Panc1 (cell line): ENCODE data around the gene MIOX. TPM values are rescaled to one million over a fixed set of nuclear protein-coding genes. Genes with fewer than 3 reads are reported as not detected.
A peak's percentile ranks its signal among the peaks of the same experiment; 100 is the strongest.

Experiments
- ATAC-seq: fragments of 200-7000 bp; cut with Tn5 transposase; 2 replicates; pipeline ENCODE4 v1.9.1; 2020; ENCODE audit warnings: mild to moderate bottlenecking, moderate library complexity
- BruUV-seq: library from RNA; stranded (reverse); fragments of 400-500 nt; replicated peaks from 2 replicates; lab custom pipeline; 2021; lab: Mats Ljungman, UMichigan
- CTCF ChIA-PET: fragments of 300-600 bp; sonication (Branson Sonifier 250); formaldehyde crosslinking; loops from one replicate; lab custom pipeline; 2022; ENCODE audit warnings: antibody characterized with exemption; lab: Charles Lee
- POLR2A ChIA-PET: fragments of 300-600 bp; sonication (Branson Sonifier 250); formaldehyde crosslinking; loops from one replicate; lab custom pipeline; 2022; ENCODE audit warnings: antibody characterized with exemption; lab: Charles Lee
- DNase-seq: peaks from one replicate; pipeline ENCODE4 v3.0.0-alpha.2; 2010; ENCODE audit warnings: low read depth, low spot score
- H3K27ac ChIP-seq: 2 replicates; pipeline ENCODE4 v1.5.1; 2011; ENCODE audit warnings: mild to moderate bottlenecking, low read length, inconsistent platforms
- H3K27me3 ChIP-seq: fragments of 200-500 bp; sonication (Bioruptor generic); 2 replicates; pipeline ENCODE4 v1.6.0; 2014; ENCODE audit warnings: low read length, inconsistent platforms; ENCODE audit not compliant: control insufficient read depth, insufficient read depth
- H3K36me3 ChIP-seq: fragments of 200-500 bp; sonication (Bioruptor generic); 2 replicates; pipeline ENCODE4 v1.5.1; 2014; ENCODE audit warnings: inconsistent platforms, mild to moderate bottlenecking, low read length, moderate library complexity; ENCODE audit not compliant: control insufficient read depth, insufficient read depth
- H3K4me1 ChIP-seq: 2 replicates; pipeline ENCODE4 v1.5.1; 2011; ENCODE audit warnings: inconsistent platforms, mild to moderate bottlenecking, low read length, moderate library complexity; ENCODE audit not compliant: control insufficient read depth, insufficient read depth
- H3K4me3 ChIP-seq, 2 experiments: 2 replicates each; pipeline ENCODE4 v1.5.1; 2011 to 2012; ENCODE audit warnings: low read depth in 2 of 2, low read length in 2 of 2, mild to moderate bottlenecking in 2 of 2, inconsistent platforms in 1 of 2, moderate library complexity in 1 of 2
- H3K9me3 ChIP-seq: fragments of 200-500 bp; sonication (Bioruptor generic); 2 replicates; pipeline ENCODE4 v1.5.1; 2014; ENCODE audit warnings: low read depth, mild to moderate bottlenecking, inconsistent platforms, low read length, moderate library complexity; ENCODE audit not compliant: control insufficient read depth, insufficient read depth
- POLR2AphosphoS5 ChIP-seq: IDR thresholded peaks from 2 replicates; pipeline ENCODE4 v1.6.1; 2012; ENCODE audit warnings: mild to moderate bottlenecking, low read depth, low read length, moderate library complexity
- SIN3A ChIP-seq: IDR thresholded peaks from 2 replicates; pipeline ENCODE4 v1.6.1; 2012; ENCODE audit warnings: low read depth, mild to moderate bottlenecking, low read length, moderate library complexity, borderline replicate concordance; ENCODE audit not compliant: insufficient read depth
- TCF7L2 ChIP-seq: IDR thresholded peaks from 2 replicates; pipeline ENCODE4 v1.6.1; 2011; ENCODE audit warnings: mild to moderate bottlenecking, low read depth, low read length, inconsistent platforms
- in situ Hi-C: cut with HindIII; loops from 2 replicates; pipeline ENCODE4 v1.10.0; 2016; ENCODE audit warnings: low sequenced_read_pairs, low pct_unique_long_range_greater_than_20kb
- intact Hi-C: fragments of 100-400 bp; cut with micrococcal nuclease; formaldehyde crosslinking; loops from one replicate; pipeline ENCODE4 v1.10.0; 2022; ENCODE audit not compliant: unreplicated experiment
- total RNA-seq: library from RNA; stranded (reverse); gene quantifications from one replicate; pipeline ENCODE4 v1.2.1, GENCODE V29; 2021; ENCODE audit not compliant: unreplicated experiment
- TF ChIP-seq, protein P1 (sequence below): fragments of 450-650 bp; IDR thresholded peaks from 2 replicates; pipeline ENCODE4 v1.5.1; 2017; ENCODE audit warnings: mild to moderate bottlenecking
- TF ChIP-seq, protein P2 (sequence below), 2 experiments: IDR thresholded peaks; 2 replicates each; pipeline ENCODE4 v1.6.1; 2011 to 2012; ENCODE audit warnings: low read depth in 2 of 2, control low read depth in 1 of 2, low read length in 1 of 2, mild to moderate bottlenecking in 1 of 2, moderate library complexity in 1 of 2; ENCODE audit not compliant: insufficient read depth in 1 of 2

MIOX gene
- total RNA-seq, 1 experiment from 2014 or later, result 0.23 TPM

DNA sequence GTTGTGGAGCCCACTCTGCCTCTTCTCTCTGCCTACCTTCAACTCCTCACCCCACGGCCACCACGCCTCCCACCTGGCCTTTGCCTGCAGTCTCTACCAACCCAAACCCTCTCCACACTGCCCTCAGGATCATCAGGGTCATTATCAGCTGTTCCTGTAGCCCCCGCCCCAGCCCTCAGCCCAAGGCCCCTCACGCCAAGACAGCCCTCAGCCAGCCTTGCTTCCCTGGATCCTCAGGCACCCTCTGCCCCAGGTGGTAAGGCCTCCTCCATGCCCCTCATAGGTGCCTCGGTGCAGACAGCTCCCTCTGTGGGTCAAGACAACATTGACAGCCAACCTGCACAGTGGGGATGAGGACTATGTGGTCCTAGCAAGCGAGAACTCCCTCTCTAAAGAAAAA is 13.6 kb upstream of the MIOX start:
- intact Hi-C loops (no loop called here), in situ Hi-C loops (no loop called here)
- DNase-seq (peak; percentile 15), ATAC-seq (0 out of 2 replicates have a peak, but pooled peaks have one; percentile 43)
- H3K27ac ChIP-seq, result no peak overlapping the region
- BruUV-seq, result no TSS peak
- ChIA-PET POLR2A (interaction anchor here (0.6 kb wide), 1 partner anchor 39 kb away, joined by 6 read pairs; no protein-coding TSS in a partner anchor), CTCF (interaction anchor here (0.5 kb wide), 1 partner anchor 132 kb away, joined by 3 read pairs; no protein-coding TSS in a partner anchor)
- H3K4me1 ChIP-seq, result peaks cover 15% of the 10 kb centered on the region
- H3K4me3 ChIP-seq, result peak overlapping the region; percentile 59 to 63; a peak in 2 of 4 replicates
- TF ChIP-seq, protein P1, sequence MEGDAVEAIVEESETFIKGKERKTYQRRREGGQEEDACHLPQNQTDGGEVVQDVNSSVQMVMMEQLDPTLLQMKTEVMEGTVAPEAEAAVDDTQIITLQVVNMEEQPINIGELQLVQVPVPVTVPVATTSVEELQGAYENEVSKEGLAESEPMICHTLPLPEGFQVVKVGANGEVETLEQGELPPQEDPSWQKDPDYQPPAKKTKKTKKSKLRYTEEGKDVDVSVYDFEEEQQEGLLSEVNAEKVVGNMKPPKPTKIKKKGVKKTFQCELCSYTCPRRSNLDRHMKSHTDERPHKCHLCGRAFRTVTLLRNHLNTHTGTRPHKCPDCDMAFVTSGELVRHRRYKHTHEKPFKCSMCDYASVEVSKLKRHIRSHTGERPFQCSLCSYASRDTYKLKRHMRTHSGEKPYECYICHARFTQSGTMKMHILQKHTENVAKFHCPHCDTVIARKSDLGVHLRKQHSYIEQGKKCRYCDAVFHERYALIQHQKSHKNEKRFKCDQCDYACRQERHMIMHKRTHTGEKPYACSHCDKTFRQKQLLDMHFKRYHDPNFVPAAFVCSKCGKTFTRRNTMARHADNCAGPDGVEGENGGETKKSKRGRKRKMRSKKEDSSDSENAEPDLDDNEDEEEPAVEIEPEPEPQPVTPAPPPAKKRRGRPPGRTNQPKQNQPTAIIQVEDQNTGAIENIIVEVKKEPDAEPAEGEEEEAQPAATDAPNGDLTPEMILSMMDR, result no peak; the same call in 1 of the 2 replicates
- no peaks in the 10 kb centered on the region for H3K27me3 ChIP-seq
- H3K9me3 ChIP-seq, result no peaks in the 10 kb centered on the region
- no peaks in the 10 kb centered on the region; the same call in 1 of the 2 replicates for H3K36me3 ChIP-seq

DNA sequence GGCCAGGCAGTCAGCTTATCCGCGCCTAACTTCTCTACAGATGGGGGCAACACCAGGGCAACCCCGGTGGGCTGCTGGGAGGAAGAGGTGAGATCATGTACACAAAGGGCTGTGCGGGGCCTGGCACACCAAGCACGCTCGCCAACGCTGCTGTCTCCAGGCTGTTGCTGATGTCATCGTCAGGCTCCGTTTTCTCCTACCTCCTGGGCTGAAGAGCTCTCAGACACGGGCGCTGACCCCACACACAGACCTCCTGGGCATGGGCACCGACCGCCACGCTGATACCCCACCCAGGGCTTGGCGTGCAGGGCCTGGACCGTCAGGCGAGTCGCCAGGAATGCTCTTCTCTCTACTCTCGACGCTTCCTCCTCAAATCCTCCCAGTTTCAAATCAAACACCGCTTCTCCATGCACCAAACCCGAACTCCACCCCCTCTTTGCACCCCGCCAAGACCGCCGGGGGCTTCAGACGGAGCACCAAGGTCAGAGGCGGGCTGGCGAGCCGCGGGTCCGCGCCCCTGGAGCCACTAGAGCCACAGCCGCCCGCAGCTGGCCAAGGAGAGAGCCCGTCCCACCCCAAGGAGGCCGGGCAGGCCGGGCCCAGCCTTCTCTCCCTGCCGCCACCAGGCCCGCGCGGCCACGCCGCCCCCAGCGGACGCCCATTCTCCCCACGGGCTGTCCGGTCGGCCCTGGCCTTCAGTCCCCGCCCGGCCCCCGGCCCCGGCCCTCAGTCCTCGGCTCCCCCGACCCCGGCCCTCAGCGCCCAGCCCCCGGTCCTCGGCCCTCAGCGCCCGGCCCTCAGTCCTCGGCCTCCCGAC is 12.6 kb upstream of the MIOX start:
- POLR2A ChIA-PET, result interaction anchor here (0.6 kb wide), 1 partner anchor 34 kb away, joined by 3 read pairs; the partner anchor contains the start of gene LMF2
- peak overlapping the region; percentile 59 to 63 for H3K4me3 ChIP-seq
- H3K36me3 ChIP-seq, result no peaks in the 10 kb centered on the region; the same call in 1 of the 2 replicates
- intact Hi-C loops, result no loop called here
- peaks cover 15% of the 10 kb centered on the region for H3K4me1 ChIP-seq
- H3K27me3 ChIP-seq, result no peaks in the 10 kb centered on the region
- TF ChIP-seq POLR2AphosphoS5, result no peak
- TF ChIP-seq SIN3A, result no peak
- TF ChIP-seq, protein P1, result no peak
- TF ChIP-seq TCF7L2, result no peak
- TF ChIP-seq, protein P2, sequence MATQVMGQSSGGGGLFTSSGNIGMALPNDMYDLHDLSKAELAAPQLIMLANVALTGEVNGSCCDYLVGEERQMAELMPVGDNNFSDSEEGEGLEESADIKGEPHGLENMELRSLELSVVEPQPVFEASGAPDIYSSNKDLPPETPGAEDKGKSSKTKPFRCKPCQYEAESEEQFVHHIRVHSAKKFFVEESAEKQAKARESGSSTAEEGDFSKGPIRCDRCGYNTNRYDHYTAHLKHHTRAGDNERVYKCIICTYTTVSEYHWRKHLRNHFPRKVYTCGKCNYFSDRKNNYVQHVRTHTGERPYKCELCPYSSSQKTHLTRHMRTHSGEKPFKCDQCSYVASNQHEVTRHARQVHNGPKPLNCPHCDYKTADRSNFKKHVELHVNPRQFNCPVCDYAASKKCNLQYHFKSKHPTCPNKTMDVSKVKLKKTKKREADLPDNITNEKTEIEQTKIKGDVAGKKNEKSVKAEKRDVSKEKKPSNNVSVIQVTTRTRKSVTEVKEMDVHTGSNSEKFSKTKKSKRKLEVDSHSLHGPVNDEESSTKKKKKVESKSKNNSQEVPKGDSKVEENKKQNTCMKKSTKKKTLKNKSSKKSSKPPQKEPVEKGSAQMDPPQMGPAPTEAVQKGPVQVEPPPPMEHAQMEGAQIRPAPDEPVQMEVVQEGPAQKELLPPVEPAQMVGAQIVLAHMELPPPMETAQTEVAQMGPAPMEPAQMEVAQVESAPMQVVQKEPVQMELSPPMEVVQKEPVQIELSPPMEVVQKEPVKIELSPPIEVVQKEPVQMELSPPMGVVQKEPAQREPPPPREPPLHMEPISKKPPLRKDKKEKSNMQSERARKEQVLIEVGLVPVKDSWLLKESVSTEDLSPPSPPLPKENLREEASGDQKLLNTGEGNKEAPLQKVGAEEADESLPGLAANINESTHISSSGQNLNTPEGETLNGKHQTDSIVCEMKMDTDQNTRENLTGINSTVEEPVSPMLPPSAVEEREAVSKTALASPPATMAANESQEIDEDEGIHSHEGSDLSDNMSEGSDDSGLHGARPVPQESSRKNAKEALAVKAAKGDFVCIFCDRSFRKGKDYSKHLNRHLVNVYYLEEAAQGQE (IDR thresholded peaks at IDR 0.05; ENCODE audit: insufficient read depth in 1 of 2, low read depth in 2 of 2, low read length in 1 of 2), result no peak
- CTCF ChIA-PET, result no interaction called here
- H3K9me3 ChIP-seq, result no peaks in the 10 kb centered on the region
- BruUV-seq, result no TSS peak
- peak overlapping the region; percentile 29; the same call in 1 of the 2 replicates for H3K27ac ChIP-seq
- ATAC-seq (peak; percentile 54), DNase-seq (no peak)
- in situ Hi-C loops, result no loop called here
